ENCODE data around the gene ITPKC.

The ITPKC gene

DNA sequence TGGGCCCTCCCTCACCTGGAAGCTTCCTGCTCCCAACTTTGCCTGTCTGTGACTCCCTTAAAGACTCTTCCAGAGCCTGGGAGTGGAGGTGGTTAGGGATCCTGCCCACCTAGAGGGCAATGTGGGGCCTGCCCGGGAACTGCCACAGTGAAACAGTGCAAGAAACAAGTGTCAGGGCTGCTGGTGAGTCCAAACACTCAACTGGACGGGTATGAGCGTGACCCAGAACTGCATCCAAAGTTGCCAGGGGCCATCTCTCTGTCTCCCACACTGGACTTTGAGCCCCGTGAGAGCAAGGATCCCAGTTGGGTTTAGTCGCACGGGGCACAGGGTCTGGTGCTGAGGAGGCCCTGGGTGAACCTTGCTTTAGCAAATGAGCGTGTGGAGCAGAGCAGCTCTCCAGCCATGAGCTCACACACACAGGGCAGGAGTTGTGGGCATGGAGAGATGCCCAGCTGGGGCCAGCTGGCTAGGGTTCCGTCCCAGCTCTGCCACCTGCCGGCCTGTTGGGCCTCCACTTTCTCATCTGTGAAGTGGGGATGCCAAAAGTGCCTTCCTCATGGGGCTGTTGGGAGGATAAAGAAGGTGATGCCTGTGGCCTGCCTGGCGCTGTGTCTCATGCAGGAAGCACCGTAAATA is 23.6 kb upstream of the ITPKC start:
- H3K27me3 ChIP-seq (replicated peaks in 2 of 5; ENCODE audit: control insufficient read depth in 4 of 5, insufficient read depth in 5 of 5, low read length in 4 of 5), result no peaks in the 10 kb centered on the region
- no peak for DNase-seq
- CTCF ChIA-PET, result no interaction called here
- POLR2A ChIA-PET, result no interaction called here
- H3K36me3 ChIP-seq (ENCODE audit: control insufficient read depth in 4 of 4, insufficient read depth in 4 of 4, low read length in 3 of 4), result peaks cover 0 to 34% (median 22%) of the 10 kb centered on the region in 4 experiments
- WGBS (ENCODE audit: insufficient coverage), result 94% methylated on average over 7 of the region's 11 CpGs
- no peaks in the 10 kb centered on the region for H3K9me3 ChIP-seq (ENCODE audit: control extremely low read depth in 1 of 5, control insufficient read depth in 4 of 5, insufficient read depth in 2 of 5, low read depth in 1 of 5, low read length in 4 of 5)
- peaks cover 0 to 28% (median 23%) of the 10 kb centered on the region in 4 experiments for H3K4me1 ChIP-seq (ENCODE audit: control extremely low read depth in 1 of 4, control insufficient read depth in 4 of 4, insufficient read depth in 4 of 4, low read length in 3 of 4)
- H3K27ac ChIP-seq (ENCODE audit: insufficient read depth in 1 of 2, low read depth in 1 of 2, low read length in 2 of 2, poor library complexity in 1 of 2, severe bottlenecking in 2 of 2), result no peak overlapping the region
- H3K4me3 ChIP-seq (ENCODE audit: control insufficient read depth in 1 of 7, extremely low read depth in 1 of 7, insufficient read depth in 4 of 7, low read depth in 2 of 7, low read length in 6 of 7), result no peak overlapping the region

DNA sequence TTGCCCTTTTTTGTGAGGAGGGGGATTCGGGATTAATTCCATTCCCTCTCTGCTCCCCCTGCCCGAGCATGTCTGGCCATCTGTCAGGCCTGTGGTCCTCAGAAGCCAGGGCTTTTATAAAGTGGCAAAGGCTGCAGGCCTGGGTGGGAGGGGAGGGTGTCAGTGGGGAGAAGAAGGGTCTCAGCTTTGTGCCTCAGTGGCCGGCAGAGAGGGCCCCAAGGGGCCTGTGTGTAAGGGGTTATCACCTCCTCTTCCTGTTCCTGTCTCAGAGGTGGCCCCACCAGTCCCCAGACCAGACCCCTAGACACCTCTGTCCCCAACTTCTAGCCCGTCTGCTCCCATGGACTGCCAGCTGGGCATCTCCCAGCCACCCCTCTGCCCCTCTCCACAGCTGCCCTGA is 23.0 kb upstream of the ITPKC start:
- POLR2A ChIA-PET, result no interaction called here

DNA sequence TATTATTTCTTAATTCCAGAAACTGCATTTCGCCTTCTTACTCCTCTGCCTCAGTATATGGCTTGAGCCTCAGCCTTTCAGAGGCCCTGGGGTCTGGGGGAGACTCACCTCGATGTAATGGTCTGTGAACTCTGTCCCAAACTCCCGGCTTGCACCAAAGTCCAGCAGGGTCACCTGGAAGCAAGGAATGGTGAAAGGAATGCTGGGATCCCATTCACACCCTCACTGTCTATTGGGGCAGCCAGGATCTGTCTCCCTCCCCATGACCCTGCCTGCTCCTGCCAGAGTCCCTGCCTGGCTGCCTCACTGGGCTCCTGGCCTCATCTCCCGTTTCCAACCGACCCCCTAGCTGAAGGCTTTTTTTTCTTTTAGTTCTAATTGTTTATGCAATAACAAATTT is 21.0 kb upstream of the ITPKC start:
- H3K36me3 ChIP-seq (ENCODE audit: control insufficient read depth in 4 of 4, insufficient read depth in 4 of 4, low read length in 3 of 4), result peaks cover 8 to 46% (median 34%) of the 10 kb centered on the region in 4 experiments
- no peaks in the 10 kb centered on the region for H3K27me3 ChIP-seq (replicated peaks in 2 of 5; ENCODE audit: control insufficient read depth in 4 of 5, insufficient read depth in 5 of 5, low read length in 4 of 5)
- H3K4me1 ChIP-seq (ENCODE audit: control extremely low read depth in 1 of 4, control insufficient read depth in 4 of 4, insufficient read depth in 4 of 4, low read length in 3 of 4), result peaks cover 0 to 13% (median 11%) of the 10 kb centered on the region in 4 experiments
- no peak overlapping the region for H3K4me3 ChIP-seq (ENCODE audit: control insufficient read depth in 1 of 7, extremely low read depth in 1 of 7, insufficient read depth in 4 of 7, low read depth in 2 of 7, low read length in 6 of 7)
- DNase-seq, result no peak
- WGBS (ENCODE audit: insufficient coverage), result 94% methylated on average over 3 of the region's 5 CpGs
- CTCF ChIA-PET, result no interaction called here
- no peaks in the 10 kb centered on the region for H3K9me3 ChIP-seq (ENCODE audit: control extremely low read depth in 1 of 5, control insufficient read depth in 4 of 5, insufficient read depth in 2 of 5, low read depth in 1 of 5, low read length in 4 of 5)
- POLR2A ChIA-PET, result no interaction called here
- no peak overlapping the region for H3K27ac ChIP-seq (ENCODE audit: insufficient read depth in 1 of 2, low read depth in 1 of 2, low read length in 2 of 2, poor library complexity in 1 of 2, severe bottlenecking in 2 of 2)

More for the DNA sequence above, 23.0 kb upstream of the ITPKC start:
- Histone ChIP-seq H3K4me3 (ENCODE audit: control insufficient read depth in 1 of 7, extremely low read depth in 1 of 7, insufficient read depth in 4 of 7, low read depth in 2 of 7, low read length in 6 of 7) (no peak overlapping the region), H3K27me3 (replicated peaks in 2 of 5; ENCODE audit: control insufficient read depth in 4 of 5, insufficient read depth in 5 of 5, low read length in 4 of 5) (no peaks in the 10 kb centered on the region), H3K27ac (ENCODE audit: insufficient read depth in 1 of 2, low read depth in 1 of 2, low read length in 2 of 2, poor library complexity in 1 of 2, severe bottlenecking in 2 of 2) (no peak overlapping the region), H3K4me1 (ENCODE audit: control extremely low read depth in 1 of 4, control insufficient read depth in 4 of 4, insufficient read depth in 4 of 4, low read length in 3 of 4) (peaks cover 0 to 28% (median 23%) of the 10 kb centered on the region in 4 experiments), H3K36me3 (ENCODE audit: control insufficient read depth in 4 of 4, insufficient read depth in 4 of 4, low read length in 3 of 4) (peaks cover 0 to 37% (median 23%) of the 10 kb centered on the region in 4 experiments), H3K9me3 (ENCODE audit: control extremely low read depth in 1 of 5, control insufficient read depth in 4 of 5, insufficient read depth in 2 of 5, low read depth in 1 of 5, low read length in 4 of 5) (no peaks in the 10 kb centered on the region)
- DNase-seq, result no peak
- CTCF ChIA-PET, result no interaction called here
- 100% methylated on average over 1 of the region's 4 CpGs for WGBS (ENCODE audit: insufficient coverage)

DNA sequence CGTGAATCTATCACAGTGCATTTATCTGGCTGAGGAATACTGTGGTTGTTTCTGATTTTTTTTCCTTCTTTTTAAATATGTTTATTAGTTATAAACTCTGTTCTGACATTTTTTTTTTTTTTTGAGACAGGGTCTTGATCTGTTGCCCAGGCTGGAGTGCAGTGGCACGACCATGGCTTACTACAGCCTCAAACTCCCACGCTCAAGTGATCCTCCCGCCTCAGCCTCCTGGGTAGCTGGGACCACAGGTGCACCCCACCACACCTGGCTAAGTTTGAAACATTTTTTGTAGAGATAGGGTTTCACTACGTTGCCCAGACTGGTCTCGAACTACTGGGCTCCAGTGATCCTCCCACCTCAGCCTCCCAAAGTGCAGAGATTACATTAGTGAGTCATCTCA is 19.9 kb upstream of the ITPKC start:
- ChIA-PET POLR2A (no interaction called here), CTCF (no interaction called here)
- no peaks in the 10 kb centered on the region for H3K9me3 ChIP-seq (ENCODE audit: control extremely low read depth in 1 of 5, control insufficient read depth in 4 of 5, insufficient read depth in 2 of 5, low read depth in 1 of 5, low read length in 4 of 5)
- no peak overlapping the region for H3K27ac ChIP-seq (ENCODE audit: insufficient read depth in 1 of 2, low read depth in 1 of 2, low read length in 2 of 2, poor library complexity in 1 of 2, severe bottlenecking in 2 of 2)
- 97% methylated on average over 5 of the region's 6 CpGs for WGBS (ENCODE audit: insufficient coverage)
- H3K36me3 ChIP-seq (ENCODE audit: control insufficient read depth in 4 of 4, insufficient read depth in 4 of 4, low read length in 3 of 4), result peaks cover 13 to 55% (median 44%) of the 10 kb centered on the region in 4 experiments
- DNase-seq, result no peak
- no peak overlapping the region for H3K4me3 ChIP-seq (ENCODE audit: control insufficient read depth in 1 of 7, extremely low read depth in 1 of 7, insufficient read depth in 4 of 7, low read depth in 2 of 7, low read length in 6 of 7)
- no peaks in the 10 kb centered on the region for H3K27me3 ChIP-seq (replicated peaks in 2 of 5; ENCODE audit: control insufficient read depth in 4 of 5, insufficient read depth in 5 of 5, low read length in 4 of 5)
- peaks cover 0 to 2% (median under 1%) of the 10 kb centered on the region in 4 experiments for H3K4me1 ChIP-seq (ENCODE audit: control extremely low read depth in 1 of 4, control insufficient read depth in 4 of 4, insufficient read depth in 4 of 4, low read length in 3 of 4)

DNA sequence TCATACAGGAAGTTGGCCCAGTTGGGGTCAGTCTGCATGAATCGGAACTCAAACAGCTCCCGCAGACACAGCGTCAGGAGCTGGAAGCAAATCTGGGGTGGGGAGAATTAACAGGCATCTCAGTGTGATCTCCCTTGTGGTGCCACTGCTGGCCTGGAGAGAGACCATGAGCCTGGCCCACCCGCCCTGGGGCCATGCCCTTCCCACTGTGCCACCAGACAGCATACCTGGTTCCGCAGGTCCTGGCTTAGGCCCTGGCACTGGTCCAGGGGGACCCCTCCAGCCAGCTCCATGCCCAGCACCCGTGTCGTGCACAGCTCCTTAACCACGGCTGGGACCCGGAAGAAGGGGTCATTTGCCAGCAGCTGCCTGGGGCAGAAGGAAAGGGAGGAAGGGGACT is 16.8 kb upstream of the ITPKC start:
- no peak overlapping the region for H3K27ac ChIP-seq (ENCODE audit: insufficient read depth in 1 of 2, low read depth in 1 of 2, low read length in 2 of 2, poor library complexity in 1 of 2, severe bottlenecking in 2 of 2)
- POLR2A ChIA-PET, result no interaction called here

DNA sequence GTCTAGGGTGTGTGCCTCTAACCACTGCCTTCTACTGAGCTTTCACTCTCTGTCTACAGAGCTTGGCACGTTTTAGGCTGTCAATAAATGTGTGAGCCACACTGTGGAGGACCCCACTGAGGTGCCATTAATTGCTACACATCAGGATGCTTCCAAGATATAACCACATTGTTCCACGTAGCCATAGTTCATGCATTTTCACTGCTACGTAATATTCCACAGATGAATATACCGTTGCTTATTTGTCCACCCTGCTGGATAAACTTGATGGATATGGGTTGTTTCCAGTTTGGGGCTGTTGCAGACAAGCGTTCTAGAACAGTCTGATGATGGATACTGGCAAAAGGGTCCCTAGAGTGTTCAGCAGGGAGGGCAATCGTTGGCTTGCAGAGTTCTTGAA is 15.2 kb upstream of the ITPKC start:
- POLR2A ChIA-PET, result no interaction called here
- CTCF ChIA-PET, result no interaction called here

More for the DNA sequence above, 16.8 kb upstream of the ITPKC start:
- CTCF ChIA-PET, result no interaction called here
- Histone ChIP-seq H3K27me3 (replicated peaks in 2 of 5; ENCODE audit: control insufficient read depth in 4 of 5, insufficient read depth in 5 of 5, low read length in 4 of 5) (no peaks in the 10 kb centered on the region), H3K9me3 (ENCODE audit: control extremely low read depth in 1 of 5, control insufficient read depth in 4 of 5, insufficient read depth in 2 of 5, low read depth in 1 of 5, low read length in 4 of 5) (no peaks in the 10 kb centered on the region), H3K36me3 (ENCODE audit: control insufficient read depth in 4 of 4, insufficient read depth in 4 of 4, low read length in 3 of 4) (peaks cover 14 to 59% (median 51%) of the 10 kb centered on the region in 4 experiments), H3K4me3 (ENCODE audit: control insufficient read depth in 1 of 7, extremely low read depth in 1 of 7, insufficient read depth in 4 of 7, low read depth in 2 of 7, low read length in 6 of 7) (no peak overlapping the region), H3K4me1 (ENCODE audit: control extremely low read depth in 1 of 4, control insufficient read depth in 4 of 4, insufficient read depth in 4 of 4, low read length in 3 of 4) (no peaks in the 10 kb centered on the region)
- no peak for DNase-seq
- 98% methylated on average over 9 of the region's 9 CpGs for WGBS (ENCODE audit: insufficient coverage)

DNA sequence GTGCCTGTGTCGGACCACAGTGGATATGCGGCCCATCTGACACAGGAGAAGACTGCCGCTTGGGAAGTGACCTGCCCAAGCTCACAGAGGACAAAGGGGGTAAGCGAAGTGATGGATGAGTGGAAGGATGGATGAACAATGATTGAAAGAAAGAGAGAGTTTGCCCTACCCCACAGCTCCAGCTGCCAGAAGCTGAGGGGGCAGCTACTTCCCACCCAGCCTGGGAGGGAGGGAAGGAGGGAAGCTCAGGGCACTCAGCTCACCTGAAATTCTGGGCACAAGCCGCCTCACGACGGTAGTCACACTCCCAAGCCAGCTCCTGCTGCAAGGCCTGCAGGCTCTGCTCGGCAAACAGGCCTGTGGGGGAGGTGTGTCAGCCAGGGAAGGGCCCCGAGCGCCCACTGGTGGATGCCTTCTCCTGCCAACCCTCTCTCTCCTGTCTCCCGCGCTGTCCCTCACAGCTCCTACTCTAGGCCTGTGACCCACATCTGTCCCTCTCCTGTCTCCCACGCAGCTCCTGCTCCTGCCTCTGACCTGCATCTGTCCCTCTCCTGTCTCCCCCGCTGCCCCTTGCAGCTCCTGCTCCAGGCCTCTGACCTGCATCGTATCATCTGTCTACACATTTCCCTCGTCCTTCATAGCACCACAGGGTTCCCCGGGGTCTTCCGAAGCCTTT is 14.4 kb upstream of the ITPKC start:
- Histone ChIP-seq H3K27ac (ENCODE audit: insufficient read depth in 1 of 2, low read depth in 1 of 2, low read length in 2 of 2, poor library complexity in 1 of 2, severe bottlenecking in 2 of 2) (no peak overlapping the region), H3K4me3 (ENCODE audit: control insufficient read depth in 1 of 7, extremely low read depth in 1 of 7, insufficient read depth in 4 of 7, low read depth in 2 of 7, low read length in 6 of 7) (no peak overlapping the region), H3K36me3 (ENCODE audit: control insufficient read depth in 4 of 4, insufficient read depth in 4 of 4, low read length in 3 of 4) (peaks cover 14 to 63% (median 53%) of the 10 kb centered on the region in 4 experiments), H3K9me3 (ENCODE audit: control extremely low read depth in 1 of 5, control insufficient read depth in 4 of 5, insufficient read depth in 2 of 5, low read depth in 1 of 5, low read length in 4 of 5) (no peaks in the 10 kb centered on the region), H3K4me1 (ENCODE audit: control extremely low read depth in 1 of 4, control insufficient read depth in 4 of 4, insufficient read depth in 4 of 4, low read length in 3 of 4) (no peaks in the 10 kb centered on the region), H3K27me3 (replicated peaks in 2 of 5; ENCODE audit: control insufficient read depth in 4 of 5, insufficient read depth in 5 of 5, low read length in 4 of 5) (no peaks in the 10 kb centered on the region)
- no peak for DNase-seq
- CTCF ChIA-PET, result no interaction called here
- 89% methylated on average over 16 of the region's 18 CpGs for WGBS (ENCODE audit: insufficient coverage)
- POLR2A ChIA-PET, result no interaction called here

More for the DNA sequence above, 15.2 kb upstream of the ITPKC start:
- Histone ChIP-seq H3K4me1 (ENCODE audit: control extremely low read depth in 1 of 4, control insufficient read depth in 4 of 4, insufficient read depth in 4 of 4, low read length in 3 of 4) (no peaks in the 10 kb centered on the region), H3K27ac (ENCODE audit: insufficient read depth in 1 of 2, low read depth in 1 of 2, low read length in 2 of 2, poor library complexity in 1 of 2, severe bottlenecking in 2 of 2) (no peak overlapping the region), H3K36me3 (ENCODE audit: control insufficient read depth in 4 of 4, insufficient read depth in 4 of 4, low read length in 3 of 4) (peaks cover 14 to 62% (median 54%) of the 10 kb centered on the region in 4 experiments), H3K9me3 (ENCODE audit: control extremely low read depth in 1 of 5, control insufficient read depth in 4 of 5, insufficient read depth in 2 of 5, low read depth in 1 of 5, low read length in 4 of 5) (no peaks in the 10 kb centered on the region), H3K4me3 (ENCODE audit: control insufficient read depth in 1 of 7, extremely low read depth in 1 of 7, insufficient read depth in 4 of 7, low read depth in 2 of 7, low read length in 6 of 7) (no peak overlapping the region), H3K27me3 (replicated peaks in 2 of 5; ENCODE audit: control insufficient read depth in 4 of 5, insufficient read depth in 5 of 5, low read length in 4 of 5) (no peaks in the 10 kb centered on the region)
- WGBS (ENCODE audit: insufficient coverage), result 95% methylated on average over 5 of the region's 6 CpGs
- DNase-seq, result no peak
